Astrocyte (in vitro differentiated cells and primary cell): ENCODE data around the gene UBE2G2. TPM values are rescaled to one million over a fixed set of nuclear protein-coding genes. Genes with fewer than 3 reads are reported as not detected.

ENCODE experiments used
- DNase-seq: peaks from one replicate; pipeline ENCODE4 v3.0.0-alpha.2; 2010; ENCODE audit warnings: low read depth
- FAIRE-seq: peaks from 2 replicates; lab custom pipeline; 2011; peaks lifted over from hg19 to GRCh38; lab: Jason Lieb, UNC
- H2AFZ ChIP-seq: 2 replicates; pipeline ENCODE4 v1.6.0; 2012; ENCODE audit warnings: low read depth, low read length, inconsistent platforms
- H3K27ac ChIP-seq: 2 replicates; pipeline ENCODE4 v1.5.1; 2011; ENCODE audit warnings: low read depth, low read length, inconsistent platforms
- H3K27me3 ChIP-seq: 2 replicates; pipeline ENCODE4 v1.6.0; 2011; ENCODE audit warnings: low read length, inconsistent platforms; ENCODE audit not compliant: insufficient read depth
- H3K36me3 ChIP-seq: 2 replicates; pipeline ENCODE4 v1.5.1; 2011; ENCODE audit warnings: low read length, inconsistent platforms; ENCODE audit not compliant: insufficient read depth
- H3K4me1 ChIP-seq: 2 replicates; pipeline ENCODE4 v1.5.1; 2011; ENCODE audit warnings: low read length, inconsistent platforms; ENCODE audit not compliant: insufficient read depth
- H3K4me2 ChIP-seq: 2 replicates; pipeline ENCODE4 v1.6.0; 2012; ENCODE audit warnings: low read length, inconsistent platforms
- H3K4me3 ChIP-seq: 2 replicates; pipeline ENCODE4 v1.5.1; 2011; ENCODE audit warnings: low read depth, mild to moderate bottlenecking, low read length, inconsistent platforms; ENCODE audit not compliant: insufficient read depth
- H3K79me2 ChIP-seq: 2 replicates; pipeline ENCODE4 v1.6.0; 2012; ENCODE audit warnings: mild to moderate bottlenecking, low read length, inconsistent platforms; ENCODE audit not compliant: insufficient read depth
- H3K9ac ChIP-seq: 2 replicates; pipeline ENCODE4 v1.6.0; 2012; ENCODE audit warnings: mild to moderate bottlenecking, low read length, inconsistent platforms
- H3K9me3 ChIP-seq: 2 replicates; pipeline ENCODE4 v1.5.1; 2012; ENCODE audit warnings: low read depth, mild to moderate bottlenecking, low read length, inconsistent platforms; ENCODE audit not compliant: insufficient read depth
- H4K20me1 ChIP-seq: 2 replicates; pipeline ENCODE4 v1.6.0; 2012; ENCODE audit warnings: low read length, inconsistent platforms; ENCODE audit not compliant: insufficient read depth
- H3K27ac Mint-ChIP-seq: one replicate; pipeline ENCODE4 v1.8.0; 2021; ENCODE audit warnings: mild to moderate bottlenecking, mixed read lengths; ENCODE audit not compliant: unreplicated experiment
- H3K27me3 Mint-ChIP-seq: one replicate; pipeline ENCODE4 v1.8.0; 2021; ENCODE audit warnings: low read depth, mixed read lengths; ENCODE audit not compliant: unreplicated experiment
- H3K36me3 Mint-ChIP-seq: one replicate; pipeline ENCODE4 v1.8.0; 2021; ENCODE audit warnings: low read depth, mixed read lengths; ENCODE audit not compliant: unreplicated experiment
- H3K4me1 Mint-ChIP-seq: one replicate; pipeline ENCODE4 v1.8.0; 2021; ENCODE audit warnings: low read depth, mixed read lengths; ENCODE audit not compliant: unreplicated experiment
- H3K4me3 Mint-ChIP-seq: one replicate; pipeline ENCODE4 v1.8.0; 2021; ENCODE audit warnings: mild to moderate bottlenecking, moderate library complexity, mixed read lengths; ENCODE audit not compliant: unreplicated experiment
- H3K9me3 Mint-ChIP-seq: one replicate; pipeline ENCODE4 v1.8.0; 2021; ENCODE audit warnings: mild to moderate bottlenecking, mixed read lengths; ENCODE audit not compliant: unreplicated experiment
- CTCF ChIP-seq: IDR thresholded peaks from 2 replicates; pipeline ENCODE4 v1.5.1; 2011; ENCODE audit warnings: low read depth, mild to moderate bottlenecking, inconsistent platforms, low read length, moderate library complexity; ENCODE audit not compliant: insufficient read depth
- EZH2 ChIP-seq: IDR thresholded peaks from 2 replicates; pipeline ENCODE4 v1.6.1; 2012; ENCODE audit warnings: mild to moderate bottlenecking, low read length, inconsistent platforms; ENCODE audit not compliant: insufficient read depth
- total RNA-seq: library from RNA; stranded (reverse); gene quantifications from 2 replicates; pipeline ENCODE4 v1.2.1, GENCODE V29; 2021

The UBE2G2 gene
- total RNA-seq, 1 donor from 2014 or later: 74.5 TPM

DNA sequence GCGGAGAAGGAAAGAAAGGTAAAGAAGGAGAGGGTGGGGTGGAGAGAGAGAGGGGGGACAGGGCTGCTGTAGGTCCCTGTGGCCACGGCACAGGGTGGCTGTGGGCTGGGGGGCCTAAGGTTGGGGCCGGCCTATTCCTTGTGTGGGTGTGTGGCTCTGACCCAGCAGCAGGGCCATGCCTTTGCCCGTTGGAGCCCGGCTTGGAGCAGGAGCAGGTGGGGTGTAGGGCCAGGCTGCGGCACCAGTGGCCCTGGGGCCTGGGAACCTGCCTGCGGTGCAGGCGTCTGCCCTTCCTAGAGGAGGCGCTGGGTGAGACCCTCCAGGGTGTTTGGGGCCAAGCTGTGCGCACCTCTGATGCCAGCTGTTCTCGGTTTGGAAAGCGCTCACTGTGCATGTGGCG, 35.9 kb upstream of the UBE2G2 start:
- DNase-seq (no peak), FAIRE-seq (no peak)
- Mint-ChIP-seq H3K9me3 (peaks cover 3% of the 10 kb centered on the region), H3K27ac (no peak overlapping the region), H3K36me3 (peaks cover 2% of the 10 kb centered on the region), H3K4me1 (peaks cover 8% of the 10 kb centered on the region), H3K4me3 (no peak overlapping the region), H3K27me3 (peaks cover 52% of the 10 kb centered on the region)
- Histone ChIP-seq H3K9ac (no peak overlapping the region), H4K20me1 (no peaks in the 10 kb centered on the region), H3K4me2 (no peak overlapping the region), H3K4me3 (no peak overlapping the region), H2AFZ (no peak overlapping the region), H3K9me3 (no peaks in the 10 kb centered on the region), H3K4me1 (no peaks in the 10 kb centered on the region), H3K36me3 (no peaks in the 10 kb centered on the region), H3K27me3 (no peaks in the 10 kb centered on the region), H3K79me2 (no peaks in the 10 kb centered on the region), H3K27ac (no peak overlapping the region)
- TF ChIP-seq EZH2 (no peak), CTCF (no peak)

GRCh38 chr21:44836666-44837471, 35.2 kb upstream of the UBE2G2 start:
- Mint-ChIP-seq H3K4me3 (no peak overlapping the region), H3K27ac (no peak overlapping the region), H3K36me3 (peaks cover 2% of the 10 kb centered on the region), H3K9me3 (peaks cover 3% of the 10 kb centered on the region), H3K4me1 (peaks cover 8% of the 10 kb centered on the region), H3K27me3 (peaks cover 46% of the 10 kb centered on the region)
- H3K79me2 ChIP-seq: no peaks in the 10 kb centered on the region
- no peaks in the 10 kb centered on the region for H3K4me1 ChIP-seq
- no peaks in the 10 kb centered on the region for H4K20me1 ChIP-seq
- no peak overlapping the region for H3K4me2 ChIP-seq
- FAIRE-seq (no peak), DNase-seq (no peak)
- no peak overlapping the region for H3K4me3 ChIP-seq
- H3K9me3 ChIP-seq: no peaks in the 10 kb centered on the region
- H3K9ac ChIP-seq: no peak overlapping the region
- H3K36me3 ChIP-seq: no peaks in the 10 kb centered on the region
- H3K27ac ChIP-seq: no peak overlapping the region
- H3K27me3 ChIP-seq: no peaks in the 10 kb centered on the region
- TF ChIP-seq EZH2: no peak
- TF ChIP-seq CTCF: no peak
- no peak overlapping the region for H2AFZ ChIP-seq

DNA sequence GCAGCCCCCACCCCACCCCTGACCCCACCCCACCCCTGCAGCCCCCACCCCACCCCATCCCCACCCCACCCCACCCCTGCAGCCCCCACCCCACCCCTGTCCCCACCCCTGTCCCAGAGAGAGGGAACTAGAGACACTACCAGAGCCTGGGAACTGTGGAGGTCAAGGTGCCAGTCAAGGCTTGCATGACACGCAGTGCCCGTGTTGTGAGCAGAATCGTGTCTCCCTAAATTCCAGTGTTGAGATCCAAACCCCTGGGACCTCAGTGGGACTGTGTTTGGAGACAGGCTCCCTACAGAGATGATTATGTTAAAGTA, 34.7 kb upstream of the UBE2G2 start:
- FAIRE-seq: no peak
- no peak for TF ChIP-seq CTCF
- no peak for TF ChIP-seq EZH2
- Histone ChIP-seq H3K9me3 (no peaks in the 10 kb centered on the region), H3K4me2 (no peak overlapping the region), H3K9ac (no peak overlapping the region), H3K4me3 (no peak overlapping the region), H2AFZ (no peak overlapping the region), H3K36me3 (no peaks in the 10 kb centered on the region), H3K4me1 (no peaks in the 10 kb centered on the region), H3K27ac (no peak overlapping the region), H3K27me3 (no peaks in the 10 kb centered on the region), H4K20me1 (no peaks in the 10 kb centered on the region), H3K79me2 (no peaks in the 10 kb centered on the region)
- no peak overlapping the region for H3K4me3 Mint-ChIP-seq
- H3K36me3 Mint-ChIP-seq: peaks cover 2% of the 10 kb centered on the region
- H3K27ac Mint-ChIP-seq: no peak overlapping the region
- peaks cover 43% of the 10 kb centered on the region for H3K27me3 Mint-ChIP-seq
- H3K4me1 Mint-ChIP-seq: peaks cover 8% of the 10 kb centered on the region
- DNase-seq: no peak
- H3K9me3 Mint-ChIP-seq: peaks cover 3% of the 10 kb centered on the region
